ENCODE measurements around the gene SULT1C3.

DNA sequence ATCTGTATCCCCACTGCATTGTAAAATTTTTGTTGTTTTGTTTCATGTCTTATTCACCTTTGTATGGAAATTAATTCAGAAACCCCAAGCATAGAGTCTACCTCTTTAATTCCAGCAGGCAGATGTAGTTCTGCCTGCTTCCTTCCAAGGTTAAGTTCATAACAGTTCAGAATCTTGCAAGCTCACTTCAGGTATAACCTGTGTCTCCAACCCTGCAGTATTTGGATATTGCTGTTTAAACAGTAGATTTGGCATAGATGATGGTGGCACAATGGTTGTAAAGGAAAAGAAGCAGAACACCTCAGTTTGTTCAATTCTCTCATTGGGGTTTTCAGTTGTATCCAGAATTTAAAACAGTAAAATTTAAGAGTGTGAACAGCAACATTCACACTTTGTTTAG is 70.1 kb downstream of the SULT1C3 start:
- no peak for TF ChIP-seq GATA2 (IDR thresholded peaks at IDR 0.05; ENCODE audit: low read depth, low read length)
- no peak for TF ChIP-seq GATA3 (IDR thresholded peaks at IDR 0.05; ENCODE audit: low read depth, low read length)

Measured in SH-SY5Y (cell line).